ENCODE results near the gene DDIT4.

Gene DDIT4

GRCh38 chr10:72316748-72317435 lies 43.2 kb downstream of the DDIT4 start:
- intact Hi-C loops (cut with DNase I; ENCODE audit: low total_unique reads): loop anchor here (5.0 kb wide), 2 partner anchors 45 to 65 kb away; partner anchors contain the start of gene DDIT4
- no peaks in the 10 kb centered on the region for H3K9me3 ChIP-seq
- peaks cover 0 to 59% (median 53%) of the 10 kb centered on the region in 4 donors for H3K4me1 ChIP-seq
- H3K27me3 ChIP-seq: no peaks in the 10 kb centered on the region
- peak overlapping the region; percentile 85 for H3K27ac ChIP-seq
- H3K36me3 ChIP-seq: no peaks in the 10 kb centered on the region
- no peak overlapping the region for H3K4me3 ChIP-seq
- TF ChIP-seq CTCF (IDR thresholded peaks at IDR 0.05): no peak
- DNase-seq: no peak

GRCh38 chr10:72318418-72319262 lies 44.9 kb downstream of the DDIT4 start:
- Histone ChIP-seq H3K27ac (peak overlapping the region; percentile 84 to 85), H3K9me3 (no peaks in the 10 kb centered on the region), H3K4me3 (peak overlapping the region in 1 of 2 donors; percentile 46), H3K27me3 (no peaks in the 10 kb centered on the region), H3K36me3 (no peaks in the 10 kb centered on the region), H3K4me1 (peaks cover 0 to 72% (median 53%) of the 10 kb centered on the region in 4 donors)
- no peak for TF ChIP-seq CTCF (IDR thresholded peaks at IDR 0.05)
- intact Hi-C loops (cut with DNase I; ENCODE audit: low total_unique reads): loop anchor here (5.0 kb wide), 2 partner anchors 46 to 66 kb away; partner anchors contain the start of gene DDIT4
- no peak for DNase-seq

GRCh38 chr10:72319416-72320254 lies 45.9 kb downstream of the DDIT4 start:
- H3K27ac ChIP-seq: peak overlapping the region; percentile 84 to 85
- peak; percentile 93 to 97 for DNase-seq
- peaks cover 0 to 70% (median 53%) of the 10 kb centered on the region in 4 donors for H3K4me1 ChIP-seq
- peak in 1 of 2 experiments; percentile 10 for TF ChIP-seq CTCF (IDR thresholded peaks at IDR 0.05)
- H3K9me3 ChIP-seq: no peaks in the 10 kb centered on the region
- no peaks in the 10 kb centered on the region for H3K36me3 ChIP-seq
- peak overlapping the region; percentile 46 to 47 for H3K4me3 ChIP-seq
- intact Hi-C loops (cut with DNase I; ENCODE audit: low total_unique reads): loop anchor here (5.0 kb wide), 3 partner anchors 47 to 357 kb away; partner anchors contain the start of genes CHST3 and DDIT4
- no peaks in the 10 kb centered on the region for H3K27me3 ChIP-seq

GRCh38 chr10:72320676-72321247 lies 47.0 kb downstream of the DDIT4 start:
- Histone ChIP-seq H3K27me3 (no peaks in the 10 kb centered on the region), H3K9me3 (no peaks in the 10 kb centered on the region), H3K4me1 (peaks cover 0 to 70% (median 54%) of the 10 kb centered on the region in 4 donors), H3K36me3 (no peaks in the 10 kb centered on the region), H3K27ac (peak overlapping the region; percentile 84 to 85), H3K4me3 (no peak overlapping the region)
- no peak for TF ChIP-seq CTCF (IDR thresholded peaks at IDR 0.05)
- intact Hi-C loops (cut with DNase I; ENCODE audit: low total_unique reads): loop anchor here (5.0 kb wide), 1 partner anchor 358 kb away; the partner anchor contains the start of gene CHST3
- peak; percentile 88 to 92 for DNase-seq
